ENCODE measurements around the gene OR2Y1. TPM values are rescaled to one million over a fixed set of nuclear protein-coding genes. Genes with fewer than 3 reads are reported as not detected.

The OR2Y1 gene
- total and polyA plus RNA-seq, 2 of the 13 experiments (the other 11 are each of a cell fraction or from before 2014, with no cell fraction given) = not detected

- Histone ChIP-seq H4K20me1 (ENCODE audit: insufficient read depth, low read length) (no peaks in the 10 kb centered on the region), H3K4me3 (replicated peaks in 1 of 3; ENCODE audit: insufficient read depth in 1 of 3, low read depth in 2 of 3, low read length in 3 of 3) (no peak overlapping the region), H3K4me1 (ENCODE audit: insufficient read depth, low read length) (no peaks in the 10 kb centered on the region), H3K79me2 (ENCODE audit: insufficient read depth, low read length) (no peaks in the 10 kb centered on the region), H2AFZ (ENCODE audit: low read length) (no peak overlapping the region), H3K9me3 (ENCODE audit: low read length) (no peaks in the 10 kb centered on the region), H3K4me2 (ENCODE audit: low read depth, low read length) (no peak overlapping the region), H3K36me3 (replicated peaks in 1 of 2; ENCODE audit: control insufficient read depth in 1 of 2, insufficient read depth in 2 of 2, low read length in 2 of 2) (no peaks in the 10 kb centered on the region), H3K9ac (ENCODE audit: insufficient read depth, low read depth, low read length) (no peak overlapping the region), H3K27me3 (ENCODE audit: control insufficient read depth in 1 of 2, insufficient read depth in 2 of 2, low read length in 2 of 2) (peaks cover 0 to 7% of the 10 kb centered on the region in 2 experiments; a peak in 2 of 5 replicates), H3K27ac (ENCODE audit: extremely low read length, insufficient read depth, low read length) (no peak overlapping the region)
- BruUV-seq (replicated peaks) = no TSS peak
- in situ Hi-C loops (cut with HindIII; ENCODE audit: extremely low pct_ligation_motif_present, low pct_unique_long_range_greater_than_20kb) = no loop called here
- ATAC-seq (no peak), FAIRE-seq (no peak), DNase-seq (ENCODE audit: low spot score) (no peak)
- ChIA-PET POLR2A (no interaction called here), CTCF (ENCODE audit: low intra/inter-chr PET ratio, low total read pairs) (no interaction called here)
- intact Hi-C loops (cut with micrococcal nuclease; ENCODE audit: unreplicated experiment) = no loop called here
- 0% methylated on average over 1 of the region's 1 CpG for WGBS (ENCODE audit: low lambda C conversion rate)
- no peak for TF ChIP-seq KLF16 (CRISPR knock-in tag; IDR thresholded peaks at IDR 0.05)
- TF ChIP-seq NBN (conservative IDR thresholded peaks at IDR 0.05) = no peak
- no peak for TF ChIP-seq NFYB (CRISPR knock-in tag; IDR thresholded peaks at IDR 0.05)
- TF ChIP-seq ZNF235 (CRISPR knock-in tag; IDR thresholded peaks at IDR 0.05; ENCODE audit: borderline replicate concordance) = no peak
- TF ChIP-seq ZNF652 (CRISPR knock-in tag; IDR thresholded peaks at IDR 0.05; ENCODE audit: borderline replicate concordance, low read depth) = no peak
- TF ChIP-seq NR1H2 (CRISPR knock-in tag; IDR thresholded peaks at IDR 0.05; ENCODE audit: borderline replicate concordance, low read depth) = no peak
- TF ChIP-seq ZNF564 (CRISPR knock-in tag; IDR thresholded peaks at IDR 0.05) = no peak
- no peak for TF ChIP-seq ZNF251 (CRISPR knock-in tag; IDR thresholded peaks at IDR 0.05)
- TF ChIP-seq ZXDC (CRISPR knock-in tag; IDR thresholded peaks at IDR 0.05) = no peak
- TF ChIP-seq ZFP82 (CRISPR knock-in tag; IDR thresholded peaks at IDR 0.05; ENCODE audit: borderline replicate concordance) = no peak
- TF ChIP-seq ZNF574 (CRISPR knock-in tag; IDR thresholded peaks at IDR 0.05) = no peak
- no peak for TF ChIP-seq ZBTB25 (CRISPR knock-in tag; IDR thresholded peaks at IDR 0.05)
- TF ChIP-seq JARID2 (CRISPR knock-in tag; IDR thresholded peaks at IDR 0.05; ENCODE audit: insufficient replicate concordance) = no peak
- TF ChIP-seq SALL2 (CRISPR knock-in tag; IDR thresholded peaks at IDR 0.05) = no peak
- TF ChIP-seq AFF4 (CRISPR knock-in tag; IDR thresholded peaks at IDR 0.05) = no peak
Observed at GRCh38 chr5:180696116-180696515, 43.7 kb downstream of the OR2Y1 start.
